GM12872 (cell line): ENCODE data around the gene TLDC2.

Source experiments
- TF ChIP-seq, protein P1 (sequence below): IDR thresholded peaks from 3 replicates; pipeline ENCODE4 v1.5.1; 2011; ENCODE audit warnings: low read depth, mild to moderate bottlenecking, low read length, moderate library complexity; ENCODE audit not compliant: insufficient read depth

Gene TLDC2

DNA sequence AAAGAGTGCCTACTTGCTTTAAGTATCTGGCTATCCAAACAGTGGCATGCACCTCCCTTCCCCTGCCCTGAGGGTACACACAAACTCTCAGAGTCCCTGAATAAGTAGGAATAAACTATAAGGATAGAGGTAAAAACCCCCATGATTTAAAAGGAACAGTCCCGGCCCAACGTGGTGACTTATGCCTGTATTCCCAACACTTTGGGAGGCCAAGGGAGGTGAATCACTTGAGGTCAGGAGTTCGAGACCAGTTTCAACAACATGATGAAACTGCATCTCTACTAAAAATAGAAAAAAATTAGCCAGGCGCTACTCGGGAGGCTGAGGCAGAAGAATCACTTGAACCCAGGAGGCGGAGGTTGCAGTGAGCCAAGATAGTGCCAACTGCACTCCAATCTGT lies 53.4 kb downstream of the TLDC2 start:
- TF ChIP-seq, protein P1, sequence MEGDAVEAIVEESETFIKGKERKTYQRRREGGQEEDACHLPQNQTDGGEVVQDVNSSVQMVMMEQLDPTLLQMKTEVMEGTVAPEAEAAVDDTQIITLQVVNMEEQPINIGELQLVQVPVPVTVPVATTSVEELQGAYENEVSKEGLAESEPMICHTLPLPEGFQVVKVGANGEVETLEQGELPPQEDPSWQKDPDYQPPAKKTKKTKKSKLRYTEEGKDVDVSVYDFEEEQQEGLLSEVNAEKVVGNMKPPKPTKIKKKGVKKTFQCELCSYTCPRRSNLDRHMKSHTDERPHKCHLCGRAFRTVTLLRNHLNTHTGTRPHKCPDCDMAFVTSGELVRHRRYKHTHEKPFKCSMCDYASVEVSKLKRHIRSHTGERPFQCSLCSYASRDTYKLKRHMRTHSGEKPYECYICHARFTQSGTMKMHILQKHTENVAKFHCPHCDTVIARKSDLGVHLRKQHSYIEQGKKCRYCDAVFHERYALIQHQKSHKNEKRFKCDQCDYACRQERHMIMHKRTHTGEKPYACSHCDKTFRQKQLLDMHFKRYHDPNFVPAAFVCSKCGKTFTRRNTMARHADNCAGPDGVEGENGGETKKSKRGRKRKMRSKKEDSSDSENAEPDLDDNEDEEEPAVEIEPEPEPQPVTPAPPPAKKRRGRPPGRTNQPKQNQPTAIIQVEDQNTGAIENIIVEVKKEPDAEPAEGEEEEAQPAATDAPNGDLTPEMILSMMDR, result no peak

DNA sequence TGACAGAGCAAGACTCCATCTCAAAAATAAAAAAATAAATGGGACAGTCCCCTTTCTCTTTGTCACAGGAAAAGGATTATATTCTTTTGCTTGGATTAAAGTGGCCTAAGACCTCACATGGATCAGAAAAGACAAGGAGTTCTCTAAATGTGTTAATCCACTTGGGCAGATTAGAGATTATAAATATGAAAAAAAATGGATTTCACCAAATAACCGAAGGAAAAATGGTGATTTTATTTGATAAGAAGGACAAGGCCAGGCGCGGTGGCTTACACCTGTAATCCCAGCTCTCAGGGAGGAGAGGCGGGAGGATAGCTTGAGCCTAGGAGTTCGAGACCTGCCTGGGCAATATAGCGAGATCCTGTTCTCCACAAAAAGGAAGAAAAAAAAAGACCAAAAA lies 53.8 kb downstream of the TLDC2 start:
- TF ChIP-seq, protein P1, result no peak

DNA sequence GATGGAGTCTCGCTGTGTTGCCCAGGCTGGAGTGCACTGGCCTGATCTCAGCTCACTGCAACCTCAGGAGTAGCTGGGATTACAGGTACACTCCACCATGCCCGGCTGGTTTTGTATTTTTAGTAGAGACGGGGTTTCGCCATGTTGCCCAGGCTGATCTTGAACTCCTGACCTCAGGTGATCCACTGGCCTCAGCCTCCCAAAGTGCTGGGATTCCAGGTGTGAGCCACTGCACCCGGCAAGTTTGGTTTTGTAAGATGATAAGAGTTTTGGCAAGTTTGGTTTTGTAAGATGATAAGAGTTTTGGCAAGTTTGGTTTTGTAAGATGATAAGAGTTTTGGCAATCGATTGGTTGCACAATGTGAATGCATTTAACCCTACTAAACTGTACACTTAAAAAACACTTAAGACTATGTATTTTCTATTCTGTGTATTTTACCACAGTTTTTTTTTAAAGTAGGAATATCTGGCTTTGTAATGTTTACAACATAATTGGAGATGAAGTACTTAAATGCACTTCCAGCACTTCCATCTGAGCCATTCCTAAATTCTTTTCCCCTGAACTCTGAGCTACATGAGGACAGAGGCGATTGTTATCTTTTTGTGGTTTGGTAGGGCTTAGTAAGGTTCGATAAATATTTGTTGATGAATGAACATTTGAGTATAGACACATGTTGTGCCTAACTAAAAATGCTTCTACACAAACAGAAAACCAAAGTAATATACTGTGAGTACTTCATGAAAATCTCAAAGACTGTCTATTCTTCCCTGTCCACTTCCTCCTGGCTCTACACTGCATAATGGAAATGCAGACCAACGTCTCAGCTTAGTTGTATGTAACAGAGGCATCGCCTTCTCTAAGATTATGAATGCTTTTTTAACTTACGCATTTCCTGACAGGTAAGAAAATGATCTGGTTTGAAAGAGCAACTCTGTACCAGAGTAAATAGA lies 56.8 kb downstream of the TLDC2 start:
- TF ChIP-seq, protein P1, result no peak

DNA sequence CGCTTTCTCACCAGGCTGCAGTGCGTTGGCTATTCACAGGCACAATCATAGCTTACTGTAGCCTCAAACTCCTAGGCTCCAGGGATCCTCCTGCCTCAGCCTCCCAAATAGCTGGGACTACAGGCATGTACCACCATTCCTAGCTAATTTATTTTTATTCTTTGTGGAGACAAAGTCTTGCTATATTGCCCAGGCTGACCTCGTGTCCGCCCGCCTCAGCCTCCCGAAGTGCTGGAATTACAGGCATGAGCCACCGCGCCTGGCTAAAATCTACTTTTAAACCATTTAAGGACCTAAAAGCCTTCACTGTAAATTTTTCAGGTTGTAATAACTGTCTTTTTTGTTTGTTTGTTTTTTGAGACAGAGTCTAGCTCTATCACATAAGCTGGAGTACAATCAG lies 60.4 kb downstream of the TLDC2 start:
- TF ChIP-seq, protein P1, result no peak

DNA sequence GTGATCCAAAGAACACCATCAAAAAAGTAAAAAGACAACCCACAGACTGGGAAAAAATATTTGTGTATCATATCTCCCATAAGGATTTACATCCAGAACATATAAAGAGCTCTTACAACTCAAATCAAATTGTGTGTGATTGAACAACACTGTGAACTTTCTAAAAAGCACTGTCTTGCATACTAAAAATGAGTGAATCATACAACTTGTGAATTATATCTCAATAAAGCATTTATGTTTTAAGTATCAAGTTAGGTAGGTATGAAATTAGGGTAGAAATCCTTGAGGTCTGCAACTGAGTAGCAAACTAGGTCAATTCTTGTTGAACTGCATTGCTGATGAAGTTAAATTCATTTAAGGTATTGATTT lies 61.4 kb downstream of the TLDC2 start:
- TF ChIP-seq, protein P1, result no peak

DNA sequence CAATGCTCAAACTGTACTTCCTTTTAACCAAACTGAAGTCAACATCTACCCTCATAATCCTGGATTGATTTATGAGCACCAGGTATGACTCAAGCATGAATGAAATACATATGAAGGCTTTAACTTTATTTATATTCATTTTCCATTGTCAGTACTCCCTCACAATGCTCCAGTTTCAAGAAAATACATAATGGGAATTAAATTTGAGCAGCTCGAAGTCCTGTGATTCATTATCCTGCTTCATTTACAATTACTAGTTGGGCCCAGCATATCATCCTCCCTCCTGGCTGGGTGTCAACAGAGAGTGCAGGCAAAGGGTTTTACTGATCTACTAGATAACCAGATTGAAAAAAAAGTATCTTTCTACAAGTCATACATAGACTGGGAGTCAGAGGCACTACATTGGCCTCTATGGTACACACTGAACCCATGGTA lies 65.5 kb downstream of the TLDC2 start:
- TF ChIP-seq, protein P1, result no peak
